HepG2 (cell line): ENCODE data around the gene ASCC3. TPM values are rescaled to one million over a fixed set of nuclear protein-coding genes. Genes with fewer than 3 reads are reported as not detected.
"Not testable (repeated sequence)": the region's sequence is repeated elsewhere in the genome, so short reads cannot be mapped to it uniquely, and the experiment has no call there.

Experiments
- ATAC-seq: fragments of 200-7000 bp; cut with Tn5 transposase; 3 replicates; pipeline ENCODE4 v1.9.1; 2020; ENCODE audit warnings: mild to moderate bottlenecking, moderate library complexity
- BruUV-seq: library from RNA; stranded (reverse); fragments of 400-500 nt; replicated peaks from 2 replicates; lab custom pipeline; 2021; lab: Mats Ljungman, UMichigan
- CTCF ChIA-PET: fragments of 300-600 bp; formaldehyde crosslinking; extraction: SDS; loops from one replicate; lab custom pipeline; 2021; ENCODE audit warnings: low total read pairs, inconsistent platforms, low intra/inter-chr PET ratio; lab: Yijun Ruan, JAX
- POLR2A ChIA-PET: fragments of 350-600 bp; sonication (Branson Sonifier 250); formaldehyde crosslinking; loops from one replicate; lab custom pipeline; 2020; ENCODE audit warnings: antibody characterized with exemption, inconsistent platforms; lab: Yijun Ruan, JAX
- DNase-seq: peaks from one replicate; pipeline ENCODE4 v3.0.0-alpha.2; 2015; ENCODE audit warnings: low spot score
- FAIRE-seq: peaks from 3 replicates; lab custom pipeline; 2011; peaks lifted over from hg19 to GRCh38; lab: Jason Lieb, UNC
- H2AFZ ChIP-seq: one replicate; pipeline ENCODE4 v1.6.1; 2011; ENCODE audit warnings: low read length, inconsistent platforms
- H3K27ac ChIP-seq: fragments of 300-600 bp; 3 replicates; pipeline ENCODE4 v1.8.0; 2011; ENCODE audit warnings: mixed run types, mild to moderate bottlenecking, mixed read lengths, low read length, inconsistent platforms; ENCODE audit not compliant: insufficient read depth; ENCODE audit errors: extremely low read length
- H3K27me3 ChIP-seq, 2 experiments: fragments of 200-600 bp in 1 of 2; 2 replicates in 1 of 2; 3 replicates in 1 of 2; pipeline versions ENCODE4 v1.6.0 to v1.8.0; 2011; ENCODE audit warnings: low read length in 2 of 2, mild to moderate bottlenecking in 2 of 2, moderate library complexity in 2 of 2, inconsistent platforms in 1 of 2; ENCODE audit not compliant: insufficient read depth in 2 of 2, control insufficient read depth in 1 of 2
- H3K36me3 ChIP-seq, 2 experiments: fragments of 200-600 bp in 1 of 2; replicated peaks in 1 of 2; 2 replicates in 1 of 2; 3 replicates in 1 of 2; pipeline versions ENCODE4 v1.5.1 to v1.8.0; 2011; ENCODE audit warnings: low read length in 2 of 2, inconsistent platforms in 1 of 2; ENCODE audit not compliant: insufficient read depth in 2 of 2, control insufficient read depth in 1 of 2
- H3K4me1 ChIP-seq: 2 replicates; pipeline ENCODE4 v1.5.1; 2012; ENCODE audit warnings: low read length, inconsistent platforms; ENCODE audit not compliant: insufficient read depth
- H3K4me2 ChIP-seq: 2 replicates; pipeline ENCODE4 v1.6.0; 2011; ENCODE audit warnings: low read depth, low read length, inconsistent platforms
- H3K4me3 ChIP-seq, 3 experiments: fragments of 200-600 bp in 1 of 3; sonication (generic), shearing (Covaris generic) in 1 of 3; replicated peaks in 1 of 3; 2 replicates each; pipeline ENCODE4 v1.5.1; 2011 to 2016; ENCODE audit warnings: low read length in 3 of 3, inconsistent platforms in 2 of 3, low read depth in 2 of 3, mild to moderate bottlenecking in 2 of 3, control low read depth in 1 of 3, mixed read lengths in 1 of 3; ENCODE audit not compliant: insufficient read depth in 1 of 3
- H3K79me2 ChIP-seq: one replicate; pipeline ENCODE4 v1.6.1; 2011; ENCODE audit warnings: low read length, inconsistent platforms; ENCODE audit not compliant: insufficient read depth
- H3K9ac ChIP-seq: 2 replicates; pipeline ENCODE4 v1.6.0; 2011; ENCODE audit warnings: mild to moderate bottlenecking, low read depth, low read length, inconsistent platforms; ENCODE audit not compliant: insufficient read depth
- H3K9me3 ChIP-seq: 2 replicates; pipeline ENCODE4 v1.5.1; 2012; ENCODE audit warnings: mild to moderate bottlenecking, low read length
- H4K20me1 ChIP-seq: 2 replicates; pipeline ENCODE4 v1.6.0; 2011; ENCODE audit warnings: inconsistent platforms, mild to moderate bottlenecking, low read length, moderate library complexity; ENCODE audit not compliant: insufficient read depth
- DDIT3 ChIP-seq: sonication (generic); formaldehyde crosslinking; IDR thresholded peaks from 2 replicates; pipeline ENCODE4 v1.4.0; 2020; ENCODE audit warnings: mild to moderate bottlenecking, missing genetic modification reagents
- HIC2 ChIP-seq: sonication (generic); formaldehyde crosslinking; IDR thresholded peaks from 2 replicates; pipeline ENCODE4 v1.9.0; 2022; ENCODE audit warnings: low read depth, missing genetic modification reagents
- KMT2B ChIP-seq: IDR thresholded peaks from 2 replicates; pipeline ENCODE4 v1.6.1; 2016; ENCODE audit warnings: missing genetic modification reagents, missing compliant biosample characterization
- RBM39 ChIP-seq: fragments of 200-400 bp; formaldehyde crosslinking; IDR thresholded peaks from one replicate; pipeline ENCODE4 v1.6.1; 2018; ENCODE audit warnings: antibody characterized with exemption, mild to moderate bottlenecking, low read depth, low read length; ENCODE audit not compliant: poor library complexity, severe bottlenecking
- YEATS2 ChIP-seq: sonication (generic); formaldehyde crosslinking; IDR thresholded peaks from 2 replicates; pipeline ENCODE4 v1.4.0; 2020; ENCODE audit warnings: missing genetic modification reagents, borderline replicate concordance
- ZNF326 ChIP-seq: sonication (generic); formaldehyde crosslinking; IDR thresholded peaks from 2 replicates; pipeline ENCODE4 v1.4.0; 2020; ENCODE audit warnings: missing genetic modification reagents, borderline replicate concordance
- ZNF562 ChIP-seq: sonication (generic); formaldehyde crosslinking; IDR thresholded peaks from 2 replicates; pipeline ENCODE4 v1.8.0; 2022; ENCODE audit warnings: missing genetic modification reagents, borderline replicate concordance
- WGBS: methylation state at CpG from one replicate; pipeline ENCODE4 v1.1.6; 2017; ENCODE audit warnings: low lambda C conversion rate; 5-methylcytosine and 5-hydroxymethylcytosine counted together
- in situ Hi-C: cut with HindIII; loops from 2 replicates; pipeline ENCODE4 v1.10.0; 2017; ENCODE audit warnings: low pct_unique_long_range_greater_than_20kb; ENCODE audit not compliant: extremely low pct_ligation_motif_present
- intact Hi-C: fragments of 100-400 bp; cut with micrococcal nuclease; formaldehyde crosslinking; loops from one replicate; pipeline ENCODE4 v1.10.0; 2022; ENCODE audit not compliant: unreplicated experiment
- polyA plus RNA-seq, 8 experiments: library from polyadenylated mRNA; depleted of rRNA in 3 of 8; stranded (reverse) in 7 of 8; unstranded in 1 of 8; fragments of >200 nt; fragmentation: Illumina TruSeq in 4 of 8; extraction: Trizol in 4 of 8; gene quantifications; 2 replicates each; pipeline versions ENCODE4 v1.2.1 to v1.2.3, GENCODE V29; 2011 to 2016; ENCODE audit warnings: low read depth in 4 of 8, missing spikeins in 1 of 8, mixed read lengths in 1 of 8; ENCODE audit not compliant: insufficient read depth in 1 of 8
- total RNA-seq, 5 experiments: library from RNA; depleted of rRNA; stranded (reverse); fragments of >200 nt; fragmentation: Illumina TruSeq; extraction: Trizol; gene quantifications; 2 replicates each; pipeline ENCODE4 v1.2.3, GENCODE V29; 2016; ENCODE audit warnings: low read depth in 1 of 5
- TF ChIP-seq, protein P1 (sequence below): sonication (generic); formaldehyde crosslinking; IDR thresholded peaks from 2 replicates; pipeline ENCODE4 v1.4.0; 2020; ENCODE audit warnings: mild to moderate bottlenecking, missing genetic modification reagents, borderline replicate concordance

The ASCC3 gene
- total and polyA plus RNA-seq, 2 of the 13 experiments (the other 11 are each of a cell fraction or from before 2014, with no cell fraction given), result 23.1 to 55.7 TPM

GRCh38 chr6:100891079-100891478 is 9.9 kb upstream of the ASCC3 start (continued):
- TF ChIP-seq KMT2B (CRISPR knock-in tag) (no peak), RBM39 (no peak), ZNF562 (no peak), DDIT3 (CRISPR knock-in tag) (no peak), YEATS2 (no peak), ZNF326 (CRISPR knock-in tag) (no peak), HIC2 (no peak)
- TF ChIP-seq, protein P1, sequence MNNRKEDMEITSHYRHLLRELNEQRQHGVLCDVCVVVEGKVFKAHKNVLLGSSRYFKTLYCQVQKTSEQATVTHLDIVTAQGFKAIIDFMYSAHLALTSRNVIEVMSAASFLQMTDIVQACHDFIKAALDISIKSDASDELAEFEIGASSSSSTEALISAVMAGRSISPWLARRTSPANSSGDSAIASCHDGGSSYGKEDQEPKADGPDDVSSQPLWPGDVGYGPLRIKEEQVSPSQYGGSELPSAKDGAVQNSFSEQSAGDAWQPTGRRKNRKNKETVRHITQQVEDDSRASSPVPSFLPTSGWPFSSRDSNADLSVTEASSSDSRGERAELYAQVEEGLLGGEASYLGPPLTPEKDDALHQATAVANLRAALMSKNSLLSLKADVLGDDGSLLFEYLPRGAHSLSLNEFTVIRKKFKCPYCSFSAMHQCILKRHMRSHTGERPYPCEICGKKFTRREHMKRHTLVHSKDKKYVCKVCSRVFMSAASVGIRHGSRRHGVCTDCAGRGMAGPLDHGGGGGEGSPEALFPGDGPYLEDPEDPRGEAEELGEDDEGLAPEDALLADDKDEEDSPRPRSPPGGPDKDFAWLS (CRISPR knock-in tag), result no peak

DNA sequence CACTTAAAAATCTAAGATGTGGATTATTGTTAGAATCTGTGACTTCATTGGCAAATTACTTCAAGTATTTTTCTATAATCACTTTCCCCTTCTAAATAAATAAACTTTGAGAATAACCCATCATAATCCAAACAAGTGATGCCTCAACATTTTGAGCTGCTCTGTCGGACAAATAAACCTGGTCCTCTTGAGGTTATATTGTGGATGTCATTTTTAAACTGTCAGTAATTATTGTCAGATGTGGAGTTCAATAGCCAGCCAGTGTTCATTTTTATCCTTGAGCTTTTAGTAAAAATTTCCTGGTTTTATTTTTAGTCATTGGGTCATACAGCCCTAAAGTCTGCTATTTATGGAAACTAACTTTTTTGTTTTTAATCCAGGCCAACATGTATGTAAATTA is 9.5 kb upstream of the ASCC3 start:
- 0% methylated on average over 1 of the region's 1 CpG for WGBS
- BruUV-seq, POLR2A ChIA-PET, H3K79me2 ChIP-seq, H3K27me3 ChIP-seq, intact Hi-C loops, H3K9ac ChIP-seq, H3K4me1 ChIP-seq, in situ Hi-C loops, H3K9me3 ChIP-seq, ATAC-seq, H3K27ac ChIP-seq, CTCF ChIA-PET, H2AFZ ChIP-seq, H3K36me3 ChIP-seq, H3K4me3 ChIP-seq, H4K20me1 ChIP-seq, H3K4me2 ChIP-seq, FAIRE-seq, DNase-seq: not testable (repeated sequence)
